ENCODE measurements around the gene CNTNAP1. TPM values are rescaled to one million over a fixed set of nuclear protein-coding genes. Genes with fewer than 3 reads are reported as not detected.

Gene CNTNAP1
- total RNA-seq, 3 donors from 2014 or later = 1.4 to 37.4 (median 7.1) TPM

GRCh38 chr17:42700586-42701289 is 18.4 kb downstream of the CNTNAP1 start:
- Histone ChIP-seq H3K9me3 (no peaks in the 10 kb centered on the region), H3K4me1 (ENCODE audit: low read depth) (no peaks in the 10 kb centered on the region), H3K4me3 (no peak overlapping the region), H3K36me3 (ENCODE audit: low read depth) (no peaks in the 10 kb centered on the region)
- intact Hi-C loops (cut with DNase I, micrococcal nuclease) = no loop called here
- no peak for ATAC-seq
- no peak for TF ChIP-seq CTCF (IDR thresholded peaks at IDR 0.05)
- DNase-seq = no peak

- ATAC-seq (no peak), DNase-seq (no peak)
- no peaks in the 10 kb centered on the region for H3K9me3 ChIP-seq
- H3K4me3 ChIP-seq = no peak overlapping the region
- H3K4me1 ChIP-seq (ENCODE audit: low read depth) = no peaks in the 10 kb centered on the region
- H3K36me3 ChIP-seq (ENCODE audit: low read depth) = peaks cover 3% of the 10 kb centered on the region
- intact Hi-C loops (cut with DNase I, micrococcal nuclease) = no loop called here
- TF ChIP-seq CTCF (IDR thresholded peaks at IDR 0.05) = no peak
Measured at GRCh38 chr17:42702446-42702845, 20.1 kb downstream of the CNTNAP1 start.

GRCh38 chr17:42704490-42704836 is 22.1 kb downstream of the CNTNAP1 start:
- Histone ChIP-seq H3K9me3 (no peaks in the 10 kb centered on the region), H3K36me3 (ENCODE audit: low read depth) (peaks cover 3% of the 10 kb centered on the region), H3K4me3 (no peak overlapping the region), H3K4me1 (ENCODE audit: low read depth) (no peaks in the 10 kb centered on the region)
- intact Hi-C loops (cut with DNase I, micrococcal nuclease) = no loop called here
- no peak for TF ChIP-seq CTCF (IDR thresholded peaks at IDR 0.05)
- ATAC-seq (no peak), DNase-seq (no peak)

- H3K9me3 ChIP-seq = no peaks in the 10 kb centered on the region
- no peak for TF ChIP-seq CTCF (IDR thresholded peaks at IDR 0.05)
- H3K4me3 ChIP-seq = no peak overlapping the region
- DNase-seq = no peak
- intact Hi-C loops (cut with DNase I, micrococcal nuclease) = no loop called here
- H3K4me1 ChIP-seq (ENCODE audit: low read depth) = no peaks in the 10 kb centered on the region
- peaks cover 3% of the 10 kb centered on the region for H3K36me3 ChIP-seq (ENCODE audit: low read depth)
- no peak for ATAC-seq
Measured at GRCh38 chr17:42704837-42705494, 22.6 kb downstream of the CNTNAP1 start.

GRCh38 chr17:42706732-42707131 is 24.4 kb downstream of the CNTNAP1 start:
- ATAC-seq (no peak), DNase-seq (no peak)
- TF ChIP-seq CTCF (IDR thresholded peaks at IDR 0.05) = no peak
- H3K4me3 ChIP-seq = no peak overlapping the region
- H3K36me3 ChIP-seq (ENCODE audit: low read depth) = peaks cover 3% of the 10 kb centered on the region
- H3K9me3 ChIP-seq = no peaks in the 10 kb centered on the region
- H3K4me1 ChIP-seq (ENCODE audit: low read depth) = no peaks in the 10 kb centered on the region
- intact Hi-C loops (cut with DNase I, micrococcal nuclease) = no loop called here
